ENCODE measurements around the gene UBE2G2.

UBE2G2 gene

GRCh38 chr21:44814498-44815023, 12.9 kb upstream of the UBE2G2 start:
- DNase-seq, result no peak

GRCh38 chr21:44813727-44814126, 12.1 kb upstream of the UBE2G2 start:
- no peak for DNase-seq

GRCh38 chr21:44813149-44813548, 11.5 kb upstream of the UBE2G2 start:
- no peak for DNase-seq

GRCh38 chr21:44812640-44813039, 11.0 kb upstream of the UBE2G2 start:
- DNase-seq, result no peak

- no peak for DNase-seq
Measured at GRCh38 chr21:44810779-44811178, 9.2 kb upstream of the UBE2G2 start.

GRCh38 chr21:44805859-44806258, 4.2 kb upstream of the UBE2G2 start:
- DNase-seq, result no peak

- peak; percentile 61 to 75 for DNase-seq
Measured at GRCh38 chr21:44805226-44805625, 3.6 kb upstream of the UBE2G2 start.

- peak; percentile 89 to 96 for DNase-seq
Measured at GRCh38 chr21:44804762-44805161, 3.1 kb upstream of the UBE2G2 start.

GRCh38 chr21:44803651-44804050, 2.0 kb upstream of the UBE2G2 start:
- peak in 1 of 2 experiments; percentile 30 for DNase-seq

GRCh38 chr21:44802396-44803153, 955 bp upstream of the UBE2G2 start:
- peak in 1 of 2 experiments; percentile 29 for DNase-seq

GRCh38 chr21:44800971-44801467, 601 bp downstream of the UBE2G2 start:
- DNase-seq, result peak; percentile 41 to 65

- DNase-seq, result peak in 1 of 2 experiments; percentile 35
Measured at GRCh38 chr21:44800103-44800502, 1.5 kb downstream of the UBE2G2 start.

- no peak for DNase-seq
Measured at GRCh38 chr21:44799646-44800045, 2.0 kb downstream of the UBE2G2 start.

GRCh38 chr21:44797775-44798174, 3.8 kb downstream of the UBE2G2 start:
- DNase-seq, result no peak

GRCh38 chr21:44795342-44795741, 6.3 kb downstream of the UBE2G2 start:
- no peak for DNase-seq

- no peak for DNase-seq
Measured at GRCh38 chr21:44793592-44794374, 7.8 kb downstream of the UBE2G2 start.

- DNase-seq, result peak; percentile 31 to 73
Measured at GRCh38 chr21:44792702-44793591, 8.7 kb downstream of the UBE2G2 start.

- no peak for DNase-seq
Measured at GRCh38 chr21:44791993-44792392, 9.6 kb downstream of the UBE2G2 start.

- DNase-seq, result no peak
Measured at GRCh38 chr21:44791246-44791645, 10.4 kb downstream of the UBE2G2 start.

GRCh38 chr21:44790368-44790767, 11.3 kb downstream of the UBE2G2 start:
- DNase-seq, result no peak

GRCh38 chr21:44789880-44790279, 11.7 kb downstream of the UBE2G2 start:
- DNase-seq, result no peak

- peak; percentile 81 to 88 for DNase-seq
Measured at GRCh38 chr21:44785620-44786335, 15.8 kb downstream of the UBE2G2 start.

All from NCI-H524 (cell line).